NCI-H1417 treated with DMSO at 0.1 percent for 48 hours (cell line): ENCODE results near the gene TUBGCP2.

Experiments used
- DNase-seq: peaks from one replicate; lab custom pipeline; 2025; lab: John Stamatoyannopoulos, UW

The TUBGCP2 gene

DNA sequence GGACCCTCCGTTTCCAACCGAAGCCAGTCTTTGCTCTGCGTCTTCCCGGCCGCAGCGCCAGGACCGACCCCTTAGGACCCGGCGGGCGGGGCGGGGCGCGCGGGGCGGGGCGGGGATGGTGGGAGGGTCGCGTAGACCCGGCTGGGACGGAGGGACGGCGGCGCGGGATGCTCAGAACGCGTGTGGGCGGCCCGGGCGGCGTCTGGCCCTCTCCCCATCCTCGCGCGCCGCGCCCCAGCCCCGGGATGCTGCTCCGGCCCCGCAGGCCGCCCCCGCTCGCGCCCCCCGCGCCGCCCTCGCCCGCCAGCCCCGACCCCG lies 78.7 kb downstream of the TUBGCP2 start, which contains the start of gene UTF1:
Gene UTF1, plus strand, starts transcription at position 174 of the 318 bp plus-strand sequence. Its CDS starts 72 bp downstream, at position 246.
- DNase-seq = no peak

DNA sequence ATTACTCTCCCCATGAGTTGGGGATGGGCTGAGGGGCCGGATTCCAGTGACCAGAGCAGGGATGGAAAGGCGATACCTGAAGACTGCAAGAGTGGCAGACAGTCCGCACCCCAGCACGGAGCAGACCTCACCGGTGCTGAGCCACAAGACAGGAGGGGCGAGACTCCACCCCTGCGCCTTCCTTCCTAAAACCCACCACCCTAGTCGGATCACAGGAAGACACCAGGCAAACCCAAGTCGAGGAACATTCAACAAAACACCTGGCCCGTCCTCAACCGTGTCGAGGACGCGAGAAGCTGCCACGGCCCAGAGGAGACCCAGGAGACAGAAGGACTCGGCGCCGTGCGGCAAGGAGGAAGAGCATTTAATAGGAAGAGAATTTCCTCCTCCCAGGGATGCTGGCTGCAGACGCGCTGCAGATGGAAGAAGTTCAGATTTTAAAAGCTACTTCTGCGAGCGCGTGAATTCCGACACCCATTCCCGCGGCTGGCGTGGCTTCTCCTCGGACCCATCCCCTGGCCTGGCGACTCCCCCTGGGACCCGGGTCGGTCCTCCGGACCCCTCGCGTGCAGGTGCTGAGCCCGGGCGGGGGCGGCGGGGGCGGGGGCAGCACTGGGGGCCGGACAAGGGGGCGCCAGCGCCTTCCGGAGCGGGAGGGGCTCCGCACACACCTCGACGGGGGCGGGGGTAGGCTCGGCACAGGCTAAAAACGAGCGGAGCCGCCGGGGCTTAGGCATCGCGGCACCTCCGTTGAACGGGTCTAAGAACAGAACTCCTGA lies 79.2 kb downstream of the TUBGCP2 start:
- no peak for DNase-seq
